Dedifferentiated amniotic fluid mesenchymal stem cell (primary cell): ENCODE measurements around the gene ZNF25.
"Not testable (repeated sequence)": the region's sequence is repeated elsewhere in the genome, so short reads cannot be mapped to it uniquely, and the experiment has no call there.

Experiments
- DNase-seq: peaks from one replicate; pipeline ENCODE4 v3.0.0-alpha.2; 2016; ENCODE audit errors: extremely low spot score

ZNF25 gene

GRCh38 chr10:37947526-37947925, 28.9 kb downstream of the ZNF25 start:
- DNase-seq, result no peak

- DNase-seq, result no peak
Measured at GRCh38 chr10:37937864-37938263, 38.6 kb downstream of the ZNF25 start.

DNA sequence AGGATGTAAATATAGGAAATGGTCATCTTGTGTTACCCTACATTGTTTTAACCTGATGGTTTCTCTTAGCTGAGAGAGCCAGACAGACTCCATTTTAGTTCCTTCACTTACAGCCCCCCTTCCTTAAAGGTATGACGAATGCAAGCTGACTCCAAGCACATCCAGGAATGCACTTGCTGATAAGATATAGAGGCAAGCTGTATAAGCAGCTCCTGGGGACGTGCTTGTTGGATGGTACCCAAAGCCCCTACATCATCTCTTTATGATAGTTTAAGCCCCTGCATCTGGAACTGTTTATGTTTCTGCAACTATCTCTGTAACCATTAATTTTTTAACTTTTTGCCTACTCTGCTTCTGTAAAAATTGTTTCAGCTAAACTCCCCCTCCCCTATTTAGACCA, 41.7 kb downstream of the ZNF25 start:
- DNase-seq, result no peak

DNA sequence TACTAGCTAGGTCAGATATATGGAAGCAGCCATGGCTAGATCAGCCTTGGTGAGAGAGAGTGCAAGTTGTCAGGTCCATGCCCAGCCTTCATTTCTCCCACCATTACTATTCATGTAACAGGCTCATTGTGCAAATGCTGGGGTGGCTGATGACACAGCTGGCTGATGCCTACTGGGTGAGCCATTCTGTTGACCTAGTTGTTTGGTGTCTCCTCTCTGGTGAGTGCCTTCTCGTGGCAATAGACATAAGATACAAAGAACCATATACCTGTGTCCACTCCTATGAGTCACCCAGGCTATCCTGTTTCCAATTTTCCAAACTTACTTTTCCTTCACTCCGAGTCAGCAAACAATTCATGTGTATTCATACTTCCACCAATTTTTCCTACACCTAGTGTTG, 46.0 kb downstream of the ZNF25 start:
- DNase-seq, result no peak

DNA sequence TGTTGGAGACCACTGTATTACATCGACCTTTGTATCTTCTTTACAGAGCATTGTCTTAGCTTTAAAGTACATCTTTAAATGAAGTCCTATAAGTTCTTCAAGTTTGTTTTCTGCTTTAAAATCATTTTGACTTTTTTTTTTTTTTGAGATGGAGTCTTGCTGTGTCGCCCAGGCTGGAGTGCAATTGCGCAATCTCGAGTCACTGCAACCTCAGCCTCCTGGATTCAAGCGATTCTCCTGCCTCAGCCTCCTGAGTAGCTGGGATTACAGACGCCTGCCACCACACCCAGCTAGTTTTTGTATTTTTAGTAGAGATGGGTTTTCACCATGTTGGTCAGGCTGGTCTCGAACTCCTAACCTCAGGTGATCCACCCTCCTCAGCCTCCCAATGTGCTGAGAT, 68.3 kb downstream of the ZNF25 start:
- DNase-seq, result not testable (repeated sequence)

- no peak for DNase-seq
Measured at GRCh38 chr10:37906382-37906781, 70.1 kb downstream of the ZNF25 start.
